ENCODE results near the gene PTPRU.
"Not testable (repeated sequence)": the region's sequence is repeated elsewhere in the genome, so short reads cannot be mapped to it uniquely, and the experiment has no call there.

The PTPRU gene

GRCh38 chr1:29298246-29298645 lies 61.9 kb downstream of the PTPRU start:
- no peak for DNase-seq

- no peak for DNase-seq
Observed at GRCh38 chr1:29299446-29299845, 63.1 kb downstream of the PTPRU start.

- not testable (repeated sequence) for DNase-seq
Observed at GRCh38 chr1:29301732-29302131, 65.4 kb downstream of the PTPRU start.

- DNase-seq: no peak
Observed at GRCh38 chr1:29303201-29304024, 67.1 kb downstream of the PTPRU start.

GRCh38 chr1:29304025-29304684 lies 67.8 kb downstream of the PTPRU start:
- DNase-seq: no peak

DNA sequence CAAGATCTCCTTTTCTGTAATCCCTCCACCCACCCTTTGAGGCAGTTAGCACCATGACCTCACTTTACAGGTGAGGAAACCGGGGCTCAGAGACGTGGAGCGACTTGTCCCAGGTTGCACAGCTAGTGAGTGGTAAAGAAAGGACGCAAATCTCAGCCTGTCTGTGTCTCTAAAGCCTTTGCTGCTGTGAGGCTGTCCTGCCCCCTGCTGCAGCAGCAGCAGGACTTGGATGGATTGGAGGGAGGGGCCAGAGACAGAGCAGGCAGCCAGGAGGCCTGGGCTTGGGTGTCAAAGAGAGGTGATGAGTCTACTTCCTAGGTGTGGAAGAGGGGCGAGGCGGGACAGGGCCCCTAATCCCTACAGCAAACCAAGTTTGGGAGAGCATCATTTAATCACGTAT lies 69.6 kb downstream of the PTPRU start:
- DNase-seq: no peak

DNA sequence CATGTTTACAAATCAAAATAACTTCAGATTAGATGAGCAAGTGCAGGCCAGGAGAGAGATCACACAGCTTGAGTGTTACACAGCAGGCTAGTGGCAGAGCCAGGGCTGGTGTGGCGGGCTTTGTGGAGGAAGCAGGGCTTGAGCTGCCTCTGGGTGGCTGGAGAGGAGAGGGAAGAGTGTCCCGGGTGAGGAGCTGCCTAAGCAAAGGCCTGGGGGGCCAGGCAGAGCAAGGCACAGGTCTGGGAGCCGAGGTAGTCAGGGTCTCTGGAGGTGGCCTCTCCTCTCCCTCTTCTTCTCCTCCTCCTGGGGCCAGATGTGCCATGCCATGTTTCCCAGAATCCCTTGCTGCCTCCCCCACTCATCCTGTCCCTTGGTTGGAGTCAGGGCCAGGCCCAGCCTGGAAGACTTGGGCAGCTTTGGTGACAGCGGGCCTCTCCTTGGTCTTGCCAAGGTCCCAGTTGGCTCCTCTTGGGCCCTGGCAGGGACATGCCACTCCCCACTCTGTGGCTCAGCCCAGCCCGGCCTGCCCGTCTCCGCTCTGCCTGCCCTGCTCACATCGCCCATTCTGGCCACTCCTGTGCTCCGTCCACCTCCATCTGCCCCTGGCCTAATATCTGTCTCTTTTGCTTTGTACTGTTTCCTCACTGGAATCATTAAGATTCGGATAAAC lies 70.3 kb downstream of the PTPRU start:
- no peak for DNase-seq

GRCh38 chr1:29309075-29309474 lies 72.8 kb downstream of the PTPRU start:
- DNase-seq: no peak

DNA sequence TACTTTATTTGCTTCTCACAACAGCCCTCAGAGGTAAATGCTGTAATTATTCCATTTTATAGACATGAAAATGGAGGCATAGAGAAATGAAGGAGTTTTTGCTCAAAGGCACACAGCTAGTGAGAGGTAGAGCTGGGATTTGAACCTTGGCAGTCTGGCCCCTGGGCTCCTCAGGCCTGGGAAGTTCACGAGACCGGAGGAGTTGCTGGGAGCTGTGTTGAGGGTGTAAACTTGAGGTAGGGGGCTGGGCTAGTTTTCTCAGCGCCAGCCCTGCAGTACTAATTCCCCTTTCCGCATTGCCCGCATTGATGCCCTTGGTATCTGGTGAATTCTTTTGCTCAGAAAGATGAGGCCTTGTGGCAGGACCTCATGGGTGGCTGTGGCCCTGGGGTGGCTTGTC lies 73.3 kb downstream of the PTPRU start:
- no peak for DNase-seq

DNA sequence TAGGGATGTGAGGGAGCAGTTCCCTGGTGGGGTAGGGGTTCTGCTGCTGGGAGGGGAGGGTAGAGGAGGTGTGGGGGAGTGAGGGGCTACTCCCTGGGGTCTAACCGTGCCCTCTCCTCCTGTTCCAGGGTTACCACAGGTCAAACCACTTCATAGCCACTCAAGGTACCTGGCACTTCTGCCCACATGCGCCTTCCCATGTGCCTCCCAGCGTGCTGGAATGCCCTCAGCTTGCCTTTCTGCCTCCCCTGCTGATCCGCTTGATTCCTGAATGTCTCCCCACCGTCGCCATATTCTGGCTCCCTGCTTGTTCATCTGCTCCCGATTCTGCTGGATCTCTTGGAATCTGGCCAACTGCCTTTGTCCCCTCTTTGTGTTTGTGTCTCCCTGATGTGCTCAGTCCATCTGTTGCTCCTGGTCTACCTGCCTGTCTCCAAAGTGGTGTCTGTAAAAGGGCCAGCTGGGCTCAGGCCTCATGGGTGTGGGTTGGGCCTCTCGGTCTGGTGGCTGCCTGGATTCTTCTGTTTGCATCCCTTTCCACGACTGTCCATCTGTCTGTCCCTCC lies 74.4 kb downstream of the PTPRU start:
- no peak for DNase-seq

DNA sequence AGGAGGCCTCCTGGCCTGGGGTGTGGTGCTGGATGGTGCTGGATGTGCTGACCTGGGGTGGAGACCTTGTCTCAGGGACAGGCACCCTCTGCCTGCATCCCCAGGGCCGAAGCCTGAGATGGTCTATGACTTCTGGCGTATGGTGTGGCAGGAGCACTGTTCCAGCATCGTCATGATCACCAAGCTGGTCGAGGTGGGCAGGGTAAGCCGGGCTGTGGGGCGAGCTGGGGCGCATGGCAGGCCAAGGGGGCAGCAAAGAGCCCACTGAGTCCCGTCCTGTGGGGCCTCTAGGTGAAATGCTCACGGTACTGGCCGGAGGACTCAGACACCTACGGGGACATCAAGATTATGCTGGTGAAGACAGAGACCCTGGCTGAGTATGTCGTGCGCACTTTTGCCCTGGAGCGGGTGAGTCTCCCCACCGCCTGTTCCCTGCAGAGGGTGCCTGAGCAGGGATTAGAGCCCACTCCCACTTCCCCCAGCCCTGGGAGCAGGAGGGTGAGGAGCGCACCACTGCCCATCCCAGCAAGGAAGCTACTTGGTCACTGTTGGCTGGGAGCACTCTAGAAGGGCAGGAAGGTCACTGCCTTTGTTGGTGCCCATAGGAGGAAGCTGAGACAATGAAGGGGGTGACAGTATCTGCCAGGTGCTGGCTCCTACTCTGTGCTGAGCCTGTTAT lies 75.2 kb downstream of the PTPRU start:
- DNase-seq: no peak

DNA sequence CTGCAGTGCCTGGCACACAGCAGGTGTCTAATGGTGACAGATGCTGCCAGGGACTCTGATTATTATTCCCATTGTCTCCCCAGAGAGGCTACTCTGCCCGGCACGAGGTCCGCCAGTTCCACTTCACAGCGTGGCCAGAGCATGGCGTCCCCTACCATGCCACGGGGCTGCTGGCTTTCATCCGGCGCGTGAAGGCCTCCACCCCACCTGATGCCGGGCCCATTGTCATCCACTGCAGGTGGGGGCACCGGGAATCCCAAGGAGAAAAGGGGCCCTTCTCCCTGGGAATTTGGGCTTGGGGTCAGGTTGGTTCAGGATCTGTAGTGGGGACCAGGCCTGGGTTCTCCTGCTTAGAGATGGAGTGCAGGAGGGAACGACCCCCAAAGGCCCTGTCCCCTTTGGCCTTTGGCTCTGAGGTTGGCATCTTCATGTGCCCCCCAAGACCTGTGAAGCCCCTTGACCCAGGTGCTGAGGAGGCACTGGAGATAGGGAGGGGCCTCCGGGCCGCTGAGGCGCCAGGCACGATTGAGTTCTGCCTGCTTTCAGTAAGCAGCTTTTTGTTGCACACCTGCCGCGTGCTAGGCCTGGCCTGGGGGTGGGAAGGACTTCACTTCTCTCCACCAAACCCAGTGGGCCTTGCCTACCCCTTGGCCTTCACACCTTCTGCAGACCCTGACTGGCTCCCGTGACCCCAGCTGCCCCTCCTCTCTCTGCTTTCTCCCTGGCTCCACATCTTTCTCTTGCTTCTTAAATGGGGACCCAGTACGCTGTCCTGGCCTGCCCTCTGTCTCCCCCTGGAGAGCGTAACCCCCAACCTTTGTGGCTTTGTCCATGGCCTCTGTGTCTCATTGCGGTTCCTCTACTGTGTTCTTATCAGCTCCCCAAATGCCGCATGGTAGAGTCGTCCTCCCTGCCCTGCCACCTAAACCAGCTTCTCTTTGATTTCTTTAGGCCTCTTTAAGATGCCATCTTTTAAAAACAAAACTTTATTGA lies 76.4 kb downstream of the PTPRU start:
- no peak for DNase-seq

- DNase-seq: not testable (repeated sequence)
Observed at GRCh38 chr1:29314685-29315084, 78.4 kb downstream of the PTPRU start.

DNA sequence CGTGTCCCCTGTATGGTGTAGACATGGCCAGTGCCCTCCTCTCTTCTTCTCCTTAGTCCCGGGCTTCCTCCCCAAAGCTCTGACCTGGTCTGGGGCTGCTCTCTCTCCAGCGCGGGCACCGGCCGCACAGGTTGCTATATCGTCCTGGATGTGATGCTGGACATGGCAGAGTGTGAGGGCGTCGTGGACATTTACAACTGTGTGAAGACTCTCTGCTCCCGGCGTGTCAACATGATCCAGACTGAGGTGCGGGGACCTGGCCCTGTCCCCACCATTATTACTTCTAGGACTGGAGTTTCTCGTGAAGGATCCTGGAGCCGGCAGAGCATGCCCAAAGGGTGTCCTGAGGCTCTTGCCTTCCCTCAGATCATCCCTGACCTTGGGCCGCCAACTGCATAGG lies 78.9 kb downstream of the PTPRU start:
- no peak for DNase-seq

GRCh38 chr1:29315876-29316275 lies 79.6 kb downstream of the PTPRU start:
- DNase-seq: no peak

DNA sequence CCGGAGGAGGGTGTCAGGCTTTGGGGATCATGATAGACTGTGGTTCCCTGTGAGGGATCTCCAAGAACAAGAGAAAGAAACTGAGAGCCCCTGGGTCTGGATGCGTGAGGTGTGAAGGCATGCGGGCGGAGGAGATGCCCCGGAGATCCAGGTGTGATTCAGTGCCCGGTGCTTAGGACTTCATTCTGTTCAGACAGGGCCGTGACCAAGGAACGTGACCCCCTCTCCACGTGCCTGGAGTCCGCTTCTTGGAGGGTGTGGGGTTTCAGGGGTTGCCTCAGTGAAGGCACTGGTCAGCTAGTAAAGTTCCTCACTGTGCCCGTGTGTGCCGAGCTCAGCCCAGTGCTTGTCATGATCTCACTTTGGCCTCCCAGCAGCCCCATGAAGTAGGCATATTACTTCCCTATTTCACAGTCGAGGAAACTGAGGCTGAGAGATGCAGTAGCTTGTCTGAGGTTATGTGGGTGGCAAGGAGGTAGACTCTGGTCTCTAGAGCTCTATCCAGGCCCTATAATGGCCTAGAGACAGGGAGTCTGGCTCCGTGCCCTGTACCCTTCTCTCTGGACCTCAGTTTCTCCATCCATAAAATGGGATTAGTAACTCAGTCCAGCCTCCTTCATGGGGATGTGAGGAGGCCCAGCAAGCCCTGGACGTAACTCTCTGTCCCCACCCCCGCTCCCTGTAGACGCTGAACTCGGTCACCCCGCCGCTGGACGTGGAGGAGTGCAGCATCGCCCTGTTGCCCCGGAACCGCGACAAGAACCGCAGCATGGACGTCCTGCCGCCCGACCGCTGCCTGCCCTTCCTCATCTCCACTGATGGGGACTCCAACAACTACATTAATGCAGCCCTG lies 81.0 kb downstream of the PTPRU start:
- DNase-seq: no peak

DNA sequence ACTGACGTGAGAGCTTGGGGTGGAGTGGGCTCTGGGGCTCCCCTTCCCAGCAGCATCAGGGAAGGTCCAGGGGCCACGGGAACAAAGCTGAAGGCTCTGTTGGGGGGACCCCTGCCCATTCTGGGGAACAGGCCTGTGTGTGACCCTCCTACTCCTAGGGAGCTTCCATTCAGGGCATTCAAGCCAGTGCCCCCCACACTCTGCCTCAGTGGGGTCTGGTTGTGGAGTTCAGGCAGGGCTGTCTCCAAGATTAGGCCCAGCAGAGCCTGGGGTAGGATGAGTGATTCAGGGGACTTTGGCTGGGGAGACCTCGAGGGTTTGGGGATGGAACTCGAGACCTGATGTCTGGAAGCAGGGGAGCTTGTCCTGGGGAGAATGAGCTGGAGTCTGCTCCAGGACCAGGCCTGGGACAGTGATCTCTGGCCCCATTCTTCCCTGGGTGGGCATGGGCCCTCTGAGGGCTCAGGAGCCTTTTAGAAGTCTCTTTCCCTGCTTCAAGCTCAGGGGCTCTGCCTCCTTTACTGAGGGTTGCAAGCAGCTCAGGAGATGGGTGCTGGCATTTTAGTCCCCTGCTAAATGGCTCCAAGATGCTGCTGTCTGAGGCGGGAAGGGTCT lies 81.7 kb downstream of the PTPRU start:
- DNase-seq: no peak

DNA sequence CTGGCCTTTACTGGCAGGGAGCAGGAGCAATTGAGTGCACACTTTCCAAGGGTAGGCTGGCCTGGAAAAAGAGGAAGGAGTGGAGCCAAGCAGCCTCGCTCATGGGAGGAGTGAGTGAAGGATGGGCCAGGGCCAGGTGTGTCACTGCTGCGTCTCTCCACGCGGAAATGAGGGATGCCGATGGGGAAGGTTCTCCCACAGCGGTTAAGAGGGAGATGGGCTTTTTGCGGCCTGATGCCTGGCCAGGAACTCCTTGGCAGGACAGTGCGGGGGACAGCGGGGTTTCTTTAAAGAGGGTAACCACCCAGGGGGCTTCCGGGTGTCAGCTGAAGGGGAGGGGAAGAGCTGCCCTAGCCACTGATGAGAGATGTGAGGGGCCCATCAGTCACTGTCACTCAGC lies 82.4 kb downstream of the PTPRU start:
- DNase-seq: no peak

DNA sequence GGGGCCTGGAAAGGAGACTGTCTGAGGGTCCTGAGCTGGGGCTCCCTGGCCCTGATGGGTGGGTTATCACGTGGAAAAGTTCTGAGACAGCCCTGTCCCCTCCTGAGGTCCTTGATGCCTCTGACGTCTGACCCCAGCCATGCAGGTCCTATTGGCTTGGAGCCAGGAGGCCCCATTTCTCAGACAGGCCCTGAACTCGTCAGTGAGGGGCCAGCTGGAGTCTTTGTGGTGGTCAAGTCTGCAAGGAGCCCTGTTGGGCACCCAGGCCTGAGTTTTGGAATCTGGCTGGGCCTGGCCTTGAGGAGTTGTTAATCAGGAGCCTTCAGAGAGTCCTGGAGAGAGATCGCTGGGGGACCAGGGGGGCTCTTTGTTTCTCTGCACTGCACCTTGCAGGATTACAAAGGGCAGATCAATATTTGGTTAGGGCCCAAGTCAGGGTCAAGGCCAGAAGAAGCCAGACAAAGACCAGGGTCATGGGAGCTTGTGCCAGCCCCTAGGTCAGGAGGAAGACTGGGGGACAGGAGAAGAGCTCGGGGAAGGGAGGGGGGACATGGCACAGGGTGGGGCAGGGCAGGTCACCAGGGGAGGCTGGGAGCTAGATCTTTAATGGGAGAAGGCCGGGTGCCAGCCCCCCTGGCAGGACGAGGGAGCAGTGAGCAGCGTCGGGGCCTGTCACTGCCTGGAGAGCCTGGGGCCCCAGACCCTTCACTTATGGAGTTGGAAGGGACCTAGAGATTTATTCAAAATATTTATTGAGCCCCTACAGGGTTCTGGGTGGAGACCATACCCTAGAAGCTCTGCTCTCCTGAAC lies 83.2 kb downstream of the PTPRU start:
- no peak for DNase-seq

Data from EL (cell line).